Esophagus squamous epithelium (tissue), 5 donors: ENCODE data around the gene THPO. TPM values are rescaled to one million over a fixed set of nuclear protein-coding genes. Genes with fewer than 3 reads are reported as not detected.

ENCODE experiments used
- DNase-seq: peaks from one replicate; lab custom pipeline; 2025; lab: John Stamatoyannopoulos, UW
- H3K27ac ChIP-seq, 4 donors: fragments of 200-600 bp; sonication (generic); one replicate each; pipeline ENCODE4 v1.5.1; 2016 to 2019; ENCODE audit warnings: mild to moderate bottlenecking in 1 of 4
- H3K27me3 ChIP-seq, 4 donors: fragments of 200-600 bp; sonication (generic); 1 replicate in 3 of 4; 2 replicates in 1 of 4; pipeline versions ENCODE4 v1.5.1 to v1.6.0; 2017 to 2021; ENCODE audit warnings: antibody characterized with exemption in 1 of 4
- H3K36me3 ChIP-seq, 3 donors: fragments of 200-600 bp; sonication (generic); one replicate each; pipeline ENCODE4 v1.5.1; 2016 to 2019
- H3K4me1 ChIP-seq, 3 donors: fragments of 200-600 bp; sonication (generic); one replicate each; pipeline ENCODE4 v1.5.1; 2017 to 2019
- H3K4me3 ChIP-seq, 4 donors: fragments of 200-600 bp; sonication (generic); 1 replicate in 3 of 4; 2 replicates in 1 of 4; pipeline ENCODE4 v1.5.1; 2016 to 2019; ENCODE audit warnings: mild to moderate bottlenecking in 2 of 4, moderate library complexity in 1 of 4
- H3K9me3 ChIP-seq, 3 donors: fragments of 200-600 bp; sonication (generic); one replicate each; pipeline ENCODE4 v1.5.1; 2016 to 2019
- CTCF ChIP-seq, 6 experiments: fragments of 450-650 bp in 4 of 6; fragments of 200-600 bp in 2 of 6; sonication (generic) in 2 of 6; IDR thresholded peaks; one replicate each; pipeline ENCODE4 v1.5.1; 2016 to 2019; ENCODE audit warnings: antibody characterized with exemption in 6 of 6, mild to moderate bottlenecking in 4 of 6, moderate library complexity in 4 of 6
- POLR2A ChIP-seq, 4 donors: fragments of 450-650 bp; IDR thresholded peaks; one replicate each; pipeline ENCODE4 v1.6.1; 2017; ENCODE audit warnings: antibody characterized with exemption in 4 of 4, mild to moderate bottlenecking in 4 of 4, moderate library complexity in 3 of 4
- WGBS, 2 donors: methylation state at CpG; one replicate each; pipeline ENCODE4 v1.1.5; 2018; 5-methylcytosine and 5-hydroxymethylcytosine counted together
- intact Hi-C: fragments of 100-400 bp; cut with DNase I; formaldehyde crosslinking; loops from one replicate; pipeline ENCODE4 v1.15.0; 2022
- total RNA-seq, 4 donors: library from RNA; depleted of rRNA; stranded (reverse); fragments of >200 nt; gene quantifications; one replicate each; pipeline ENCODE4 v1.1.0, GENCODE V29; 2016
- donor health status: DM: yes; HTN: yes; CAD: no.

Gene THPO
- total RNA-seq, 4 donors from 2014 or later = 0.57 TPM; not detected in 3

GRCh38 chr3:184333190-184333589 lies 44.8 kb downstream of the THPO start:
- H3K9me3 ChIP-seq = no peaks in the 10 kb centered on the region
- intact Hi-C loops = no loop called here
- no peak overlapping the region for H3K4me3 ChIP-seq
- DNase-seq = no peak
- H3K27ac ChIP-seq = peak overlapping the region; percentile 33 to 99 (median 85)
- peaks cover 20 to 76% (median 24%) of the 10 kb centered on the region in 3 donors for H3K4me1 ChIP-seq
- TF ChIP-seq CTCF (IDR thresholded peaks at IDR 0.05) = no peak
- no peak for TF ChIP-seq POLR2A (IDR thresholded peaks at IDR 0.05)
- 79 to 87% methylated on average over 6 of the region's 6 CpGs for whole genome bisulfite sequencing, 2 donors
- H3K36me3 ChIP-seq = peaks cover 43 to 72% (median 57%) of the 10 kb centered on the region in 3 donors
- H3K27me3 ChIP-seq = no peaks in the 10 kb centered on the region

GRCh38 chr3:184332370-184333090 lies 45.5 kb downstream of the THPO start:
- intact Hi-C loops = no loop called here
- no peak overlapping the region for H3K4me3 ChIP-seq
- H3K27ac ChIP-seq = peak overlapping the region; percentile 33 to 99 (median 85)
- H3K27me3 ChIP-seq = no peaks in the 10 kb centered on the region
- peaks cover 14 to 69% (median 17%) of the 10 kb centered on the region in 3 donors for H3K4me1 ChIP-seq
- H3K36me3 ChIP-seq = peaks cover 50 to 79% (median 64%) of the 10 kb centered on the region in 3 donors
- no peaks in the 10 kb centered on the region for H3K9me3 ChIP-seq
- TF ChIP-seq CTCF (IDR thresholded peaks at IDR 0.05) (no peak), POLR2A (IDR thresholded peaks at IDR 0.05) (no peak)
- no peak for DNase-seq
- 58 to 67% methylated on average over 10 of the region's 10 CpGs for WGBS, 2 donors

GRCh38 chr3:184328516-184328915 lies 49.5 kb downstream of the THPO start:
- no peaks in the 10 kb centered on the region for H3K27me3 ChIP-seq
- 40 to 45% methylated on average over 3 of the region's 3 CpGs for WGBS, 2 donors
- H3K36me3 ChIP-seq = peaks cover 83 to 100% (median 90%) of the 10 kb centered on the region in 3 donors
- DNase-seq = no peak
- no peak overlapping the region for H3K4me3 ChIP-seq
- H3K9me3 ChIP-seq = no peaks in the 10 kb centered on the region
- intact Hi-C loops = no loop called here
- peaks cover 0 to 31% (median 4%) of the 10 kb centered on the region in 3 donors for H3K4me1 ChIP-seq
- TF ChIP-seq CTCF (IDR thresholded peaks at IDR 0.05) (no peak), POLR2A (IDR thresholded peaks at IDR 0.05) (no peak)
- no peak overlapping the region for H3K27ac ChIP-seq

- Histone ChIP-seq H3K4me1 (peaks cover 0 to 22% (median 4%) of the 10 kb centered on the region in 3 donors), H3K4me3 (no peak overlapping the region), H3K9me3 (no peaks in the 10 kb centered on the region), H3K36me3 (peaks cover 85 to 100% (median 92%) of the 10 kb centered on the region in 3 donors), H3K27ac (no peak overlapping the region), H3K27me3 (no peaks in the 10 kb centered on the region)
- no peak for DNase-seq
- WGBS, 2 donors = 91 to 95% methylated on average over 21 of the region's 21 CpGs
- intact Hi-C loops = no loop called here
- no peak for TF ChIP-seq POLR2A (IDR thresholded peaks at IDR 0.05)
- no peak for TF ChIP-seq CTCF (IDR thresholded peaks at IDR 0.05)
Measured at GRCh38 chr3:184327171-184327570, 50.8 kb downstream of the THPO start.

- intact Hi-C loops = no loop called here
- H3K9me3 ChIP-seq = no peaks in the 10 kb centered on the region
- WGBS, 2 donors = 54 to 60% methylated on average over 4 to 5 of the region's 6 CpGs
- TF ChIP-seq POLR2A (IDR thresholded peaks at IDR 0.05) (no peak), CTCF (IDR thresholded peaks at IDR 0.05) (no peak)
- H3K4me3 ChIP-seq = no peak overlapping the region
- peaks cover 85 to 100% (median 95%) of the 10 kb centered on the region in 3 donors for H3K36me3 ChIP-seq
- H3K27ac ChIP-seq = peak overlapping the region in 1 of 4 donors; percentile 1
- no peak for DNase-seq
- no peaks in the 10 kb centered on the region for H3K27me3 ChIP-seq
- H3K4me1 ChIP-seq = peaks cover 9 to 23% (median 9%) of the 10 kb centered on the region in 3 donors
Measured at GRCh38 chr3:184325715-184326369, 52.2 kb downstream of the THPO start.
